HCT116 (cell line): Measurements from ENCODE around the gene FAN1.

Experiments
- EZH2 ChIP-seq: fragments of 200-600 bp; sonication (generic); IDR thresholded peaks from 2 replicates; pipeline ENCODE4 v1.6.1; 2017; ENCODE audit warnings: antibody characterized with exemption, mixed run types
- EZH2phosphoT487 ChIP-seq: fragments of 200-600 bp; IDR thresholded peaks from 2 replicates; pipeline ENCODE4 v1.6.1; 2018; ENCODE audit warnings: antibody characterized with exemption, borderline replicate concordance
- POLR2A ChIP-seq: IDR thresholded peaks from 2 replicates; pipeline ENCODE4 v1.7.0; 2011; ENCODE audit warnings: borderline replicate concordance; ENCODE audit not compliant: insufficient read depth, insufficient read length; ENCODE audit errors: extremely low read depth
- RAD21 ChIP-seq: IDR thresholded peaks from 2 replicates; pipeline ENCODE4 v1.6.1; 2012; ENCODE audit warnings: low read depth, mild to moderate bottlenecking
- SP1 ChIP-seq: IDR thresholded peaks from 2 replicates; pipeline ENCODE4 v1.6.1; 2012; ENCODE audit warnings: low read depth
- YY1 ChIP-seq: IDR thresholded peaks from 2 replicates; pipeline ENCODE4 v1.6.1; 2011; ENCODE audit warnings: low read length, low read depth, moderate library complexity, mild to moderate bottlenecking; ENCODE audit not compliant: insufficient replicate concordance; ENCODE audit errors: extremely low read depth
- TF ChIP-seq, protein P1 (sequence below), 3 experiments: fragments of 200-600 bp in 1 of 3; sonication (generic) in 1 of 3; IDR thresholded peaks in 2 of 3; conservative IDR thresholded peaks in 1 of 3; 2 replicates each; pipeline ENCODE4 v1.5.1; 2012 to 2017; ENCODE audit warnings: low read depth in 2 of 3, low read length in 2 of 3, antibody characterized with exemption in 1 of 3, borderline replicate concordance in 1 of 3, control low read depth in 1 of 3, mild to moderate bottlenecking in 1 of 3, mixed read lengths in 1 of 3, mixed run types in 1 of 3, moderate library complexity in 1 of 3; ENCODE audit not compliant: insufficient read depth in 1 of 3
- TF ChIP-seq, protein P2 (sequence below): IDR thresholded peaks from 2 replicates; pipeline ENCODE4 v1.6.1; 2012; ENCODE audit warnings: low read depth

DNA sequence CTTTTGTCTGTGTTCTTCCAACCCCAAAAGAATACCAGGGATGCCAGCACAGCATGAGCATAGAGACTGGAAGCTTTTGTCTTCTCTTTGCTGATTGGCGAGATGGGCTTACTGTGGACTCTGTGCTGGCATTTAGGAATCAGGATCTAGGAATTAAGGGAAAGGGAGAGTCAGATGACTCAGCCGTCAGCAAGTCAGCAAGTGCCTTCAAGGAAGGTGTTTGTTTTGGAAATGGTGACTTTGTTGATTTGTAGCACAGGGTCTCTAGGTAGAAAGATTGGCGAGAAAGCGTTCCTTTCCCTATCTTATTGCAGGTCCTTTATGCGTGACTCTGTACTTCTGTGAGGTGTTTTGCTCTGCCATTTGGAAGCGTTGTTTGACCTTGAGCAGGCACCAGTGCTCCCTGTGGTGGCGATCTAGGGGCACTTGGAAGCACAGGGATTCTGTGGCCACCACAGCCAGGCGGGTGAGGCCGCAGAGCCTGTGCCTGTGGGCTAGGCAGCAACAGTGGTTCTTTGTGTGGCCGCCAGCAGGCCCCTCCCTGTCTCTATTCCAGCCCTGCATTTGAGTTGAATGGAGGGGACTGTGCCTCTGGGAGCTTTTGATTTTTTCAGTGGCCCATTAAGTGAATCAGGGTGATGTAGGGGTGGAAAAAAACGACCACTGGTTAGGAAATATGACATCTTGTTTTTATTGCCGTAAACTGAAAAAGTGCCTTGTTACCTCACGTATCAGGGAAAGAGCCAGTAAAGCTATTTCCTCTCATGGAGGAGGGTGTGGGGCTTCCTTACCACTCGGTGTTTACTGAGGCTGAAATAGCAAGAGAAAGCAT is 19.0 kb downstream of the FAN1 start:
- TF ChIP-seq, protein P1, sequence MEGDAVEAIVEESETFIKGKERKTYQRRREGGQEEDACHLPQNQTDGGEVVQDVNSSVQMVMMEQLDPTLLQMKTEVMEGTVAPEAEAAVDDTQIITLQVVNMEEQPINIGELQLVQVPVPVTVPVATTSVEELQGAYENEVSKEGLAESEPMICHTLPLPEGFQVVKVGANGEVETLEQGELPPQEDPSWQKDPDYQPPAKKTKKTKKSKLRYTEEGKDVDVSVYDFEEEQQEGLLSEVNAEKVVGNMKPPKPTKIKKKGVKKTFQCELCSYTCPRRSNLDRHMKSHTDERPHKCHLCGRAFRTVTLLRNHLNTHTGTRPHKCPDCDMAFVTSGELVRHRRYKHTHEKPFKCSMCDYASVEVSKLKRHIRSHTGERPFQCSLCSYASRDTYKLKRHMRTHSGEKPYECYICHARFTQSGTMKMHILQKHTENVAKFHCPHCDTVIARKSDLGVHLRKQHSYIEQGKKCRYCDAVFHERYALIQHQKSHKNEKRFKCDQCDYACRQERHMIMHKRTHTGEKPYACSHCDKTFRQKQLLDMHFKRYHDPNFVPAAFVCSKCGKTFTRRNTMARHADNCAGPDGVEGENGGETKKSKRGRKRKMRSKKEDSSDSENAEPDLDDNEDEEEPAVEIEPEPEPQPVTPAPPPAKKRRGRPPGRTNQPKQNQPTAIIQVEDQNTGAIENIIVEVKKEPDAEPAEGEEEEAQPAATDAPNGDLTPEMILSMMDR (IDR thresholded peaks at IDR 0.05 in 2 of 3, conservative IDR thresholded peaks at IDR 0.05 in 1 of 3; ENCODE audit: borderline replicate concordance in 1 of 3, insufficient read depth in 1 of 3, low read depth in 2 of 3, low read length in 2 of 3) = no peak
- TF ChIP-seq POLR2A (no peak), SP1 (no peak), RAD21 (no peak), EZH2phosphoT487 (no peak), YY1 (no peak), EZH2 (no peak)
- TF ChIP-seq, protein P2, sequence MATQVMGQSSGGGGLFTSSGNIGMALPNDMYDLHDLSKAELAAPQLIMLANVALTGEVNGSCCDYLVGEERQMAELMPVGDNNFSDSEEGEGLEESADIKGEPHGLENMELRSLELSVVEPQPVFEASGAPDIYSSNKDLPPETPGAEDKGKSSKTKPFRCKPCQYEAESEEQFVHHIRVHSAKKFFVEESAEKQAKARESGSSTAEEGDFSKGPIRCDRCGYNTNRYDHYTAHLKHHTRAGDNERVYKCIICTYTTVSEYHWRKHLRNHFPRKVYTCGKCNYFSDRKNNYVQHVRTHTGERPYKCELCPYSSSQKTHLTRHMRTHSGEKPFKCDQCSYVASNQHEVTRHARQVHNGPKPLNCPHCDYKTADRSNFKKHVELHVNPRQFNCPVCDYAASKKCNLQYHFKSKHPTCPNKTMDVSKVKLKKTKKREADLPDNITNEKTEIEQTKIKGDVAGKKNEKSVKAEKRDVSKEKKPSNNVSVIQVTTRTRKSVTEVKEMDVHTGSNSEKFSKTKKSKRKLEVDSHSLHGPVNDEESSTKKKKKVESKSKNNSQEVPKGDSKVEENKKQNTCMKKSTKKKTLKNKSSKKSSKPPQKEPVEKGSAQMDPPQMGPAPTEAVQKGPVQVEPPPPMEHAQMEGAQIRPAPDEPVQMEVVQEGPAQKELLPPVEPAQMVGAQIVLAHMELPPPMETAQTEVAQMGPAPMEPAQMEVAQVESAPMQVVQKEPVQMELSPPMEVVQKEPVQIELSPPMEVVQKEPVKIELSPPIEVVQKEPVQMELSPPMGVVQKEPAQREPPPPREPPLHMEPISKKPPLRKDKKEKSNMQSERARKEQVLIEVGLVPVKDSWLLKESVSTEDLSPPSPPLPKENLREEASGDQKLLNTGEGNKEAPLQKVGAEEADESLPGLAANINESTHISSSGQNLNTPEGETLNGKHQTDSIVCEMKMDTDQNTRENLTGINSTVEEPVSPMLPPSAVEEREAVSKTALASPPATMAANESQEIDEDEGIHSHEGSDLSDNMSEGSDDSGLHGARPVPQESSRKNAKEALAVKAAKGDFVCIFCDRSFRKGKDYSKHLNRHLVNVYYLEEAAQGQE = no peak
